ENCODE measurements around the gene ATG2B. TPM values are rescaled to one million over a fixed set of nuclear protein-coding genes. Genes with fewer than 3 reads are reported as not detected.

The ATG2B gene
- total and polyA plus RNA-seq, 9 of the 15 experiments (the other 6 are each of a cell fraction or from before 2014, with no cell fraction given), result 0.83 to 12.9 (median 8.7) TPM

- BruUV-seq (replicated peaks), result no TSS peak
These were observed 65.1 kb downstream of the ATG2B start for GRCh38 chr14:96297997-96298515.

More at GRCh38 chr14:96297997-96298515, 65.1 kb downstream of the ATG2B start:
- Histone ChIP-seq H3K36me3 (ENCODE audit: control insufficient read depth, insufficient read depth, low read length) (peaks cover 14% of the 10 kb centered on the region; the same call in 2 of the 3 replicates), H3K4me2 (ENCODE audit: insufficient read depth, low read length) (no peak overlapping the region), H3K4me1 (replicated peaks in 1 of 2; ENCODE audit: control insufficient read depth in 2 of 2, insufficient read depth in 2 of 2, low read length in 2 of 2) (no peaks in the 10 kb centered on the region), H3K27me3 (ENCODE audit: control insufficient read depth in 2 of 2, insufficient read depth in 2 of 2, low read length in 2 of 2) (no peaks in the 10 kb centered on the region), H3K79me2 (ENCODE audit: control insufficient read depth, insufficient read depth, low read length) (no peaks in the 10 kb centered on the region), H3K9me3 (replicated peaks; ENCODE audit: control insufficient read depth, insufficient read depth, low read depth, low read length) (no peaks in the 10 kb centered on the region), H3K9me1 (ENCODE audit: control insufficient read depth, insufficient read depth, low read length) (no peaks in the 10 kb centered on the region), H3K27ac (ENCODE audit: extremely low read depth, low read depth, low read length) (no peak overlapping the region), H3K4me3 (no peak overlapping the region), H4K20me1 (replicated peaks; ENCODE audit: control insufficient read depth, insufficient read depth, low read length) (no peaks in the 10 kb centered on the region), H3K9ac (ENCODE audit: insufficient read depth in 1 of 2, low read depth in 2 of 2, low read length in 2 of 2) (no peak overlapping the region), H2AFZ (ENCODE audit: low read depth, low read length) (no peak overlapping the region)
- FAIRE-seq (no peak), DNase-seq (ENCODE audit: extremely low read depth in 1 of 4, low spot score in 3 of 4) (no peak), ATAC-seq (no peak)
- in situ Hi-C loops (cut with MboI) (loop anchor here (5.0 kb wide), 1 partner anchor 129 kb away; no protein-coding TSS in a partner anchor), intact Hi-C loops (cut with micrococcal nuclease) (loop anchor here (2.0 kb wide), 1 partner anchor 127 kb away; no protein-coding TSS in a partner anchor)
- CTCF ChIA-PET (ENCODE audit: low intra/inter-chr PET ratio), result interaction anchor here (1.0 to 3.2 kb wide), 2 partner anchors 120 to 126 kb away, joined by 4 to 25 read pairs; no protein-coding TSS in a partner anchor
- TF ChIP-seq BRCA1 (IDR thresholded peaks at IDR 0.05) (no peak), BRCA1 (CRISPR knock-in tag; IDR thresholded peaks at IDR 0.05) (no peak), RBM15 (IDR thresholded peaks at IDR 0.05; ENCODE audit: insufficient read depth, low read length) (no peak), CLOCK (CRISPR knock-in tag; IDR thresholded peaks at IDR 0.05; ENCODE audit: borderline replicate concordance) (no peak), PHTF2 (CRISPR knock-in tag; IDR thresholded peaks at IDR 0.05) (no peak), PHF21A (IDR thresholded peaks at IDR 0.05; ENCODE audit: borderline replicate concordance, low read depth) (no peak), POLR2AphosphoS2 (IDR thresholded peaks at IDR 0.05; ENCODE audit: low read length) (no peak), NR1H2 (CRISPR knock-in tag; IDR thresholded peaks at IDR 0.05) (no peak), ZBTB49 (CRISPR knock-in tag; IDR thresholded peaks at IDR 0.05; ENCODE audit: borderline replicate concordance) (no peak)
- 58% methylated on average over 3 of the region's 4 CpGs for WGBS (ENCODE audit: insufficient coverage, low coverage, missing lambda C conversion rate)
- POLR2A ChIA-PET, result no interaction called here
